ENCODE data around the gene UST.
A peak's percentile ranks its signal among the peaks of the same experiment; 100 is the strongest.
"Not testable (repeated sequence)": the region's sequence is repeated elsewhere in the genome, so short reads cannot be mapped to it uniquely, and the experiment has no call there.

UST gene

DNA sequence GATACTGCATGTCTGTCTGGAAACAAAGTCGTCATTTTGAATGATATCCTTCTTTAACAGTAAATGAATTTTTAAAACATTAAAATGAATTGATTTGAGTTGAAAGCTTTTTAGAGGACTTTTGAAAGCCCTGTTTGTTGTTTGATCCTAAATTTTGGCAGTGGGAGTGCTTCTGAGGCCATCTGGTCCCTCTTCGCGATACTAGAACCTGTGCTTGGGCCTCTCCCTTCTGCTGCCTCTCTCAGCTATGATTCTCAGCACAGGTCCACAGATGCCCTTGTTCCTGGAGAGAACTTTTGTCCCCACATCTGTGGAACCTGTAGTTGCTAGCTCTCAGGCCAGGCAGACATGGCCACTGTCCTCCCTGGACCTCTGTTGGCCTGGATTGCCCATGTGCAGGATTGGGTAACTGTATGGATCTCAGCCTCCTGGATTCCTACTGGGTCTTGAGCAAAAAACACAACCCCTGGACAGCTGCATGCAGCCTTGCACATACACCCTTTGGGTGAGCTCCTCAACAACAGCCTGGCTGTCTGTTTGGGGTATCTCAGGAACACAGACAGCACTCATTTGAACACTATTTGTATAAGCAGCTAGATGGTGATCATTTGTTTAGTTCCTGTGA, 21.9 kb downstream of the UST start:
- no peak for DNase-seq

DNA sequence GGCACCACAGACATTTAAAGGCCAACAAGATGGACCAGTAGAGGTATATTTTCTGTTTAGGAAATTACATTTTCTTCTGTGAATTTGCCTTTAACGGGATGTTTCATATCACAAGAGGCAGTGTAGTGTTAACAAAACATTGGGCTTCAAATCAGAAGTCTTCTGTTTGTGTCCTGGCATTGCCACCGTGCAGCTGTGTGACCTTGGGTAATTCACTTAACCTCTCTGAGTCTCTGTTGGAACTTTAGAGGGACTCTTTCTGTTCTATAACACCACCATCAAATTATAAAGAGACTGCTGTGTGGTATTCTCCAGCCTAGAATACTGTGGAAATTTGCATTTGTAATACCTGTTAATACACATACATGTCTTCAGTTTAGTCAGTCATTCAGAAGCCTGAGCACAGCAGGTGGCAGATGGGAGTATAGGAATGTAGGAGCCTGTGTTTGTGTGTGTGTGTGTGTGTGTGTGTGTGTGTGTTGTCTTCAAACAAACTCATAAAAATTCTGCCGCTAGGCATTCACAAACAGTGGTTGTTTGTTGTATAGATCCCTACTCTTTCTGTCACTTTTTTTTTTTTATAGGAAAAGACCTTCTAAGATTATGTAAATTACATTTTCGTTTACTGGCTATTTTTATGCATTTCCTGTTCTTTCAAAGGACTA, 22.6 kb downstream of the UST start:
- no peak for DNase-seq

DNA sequence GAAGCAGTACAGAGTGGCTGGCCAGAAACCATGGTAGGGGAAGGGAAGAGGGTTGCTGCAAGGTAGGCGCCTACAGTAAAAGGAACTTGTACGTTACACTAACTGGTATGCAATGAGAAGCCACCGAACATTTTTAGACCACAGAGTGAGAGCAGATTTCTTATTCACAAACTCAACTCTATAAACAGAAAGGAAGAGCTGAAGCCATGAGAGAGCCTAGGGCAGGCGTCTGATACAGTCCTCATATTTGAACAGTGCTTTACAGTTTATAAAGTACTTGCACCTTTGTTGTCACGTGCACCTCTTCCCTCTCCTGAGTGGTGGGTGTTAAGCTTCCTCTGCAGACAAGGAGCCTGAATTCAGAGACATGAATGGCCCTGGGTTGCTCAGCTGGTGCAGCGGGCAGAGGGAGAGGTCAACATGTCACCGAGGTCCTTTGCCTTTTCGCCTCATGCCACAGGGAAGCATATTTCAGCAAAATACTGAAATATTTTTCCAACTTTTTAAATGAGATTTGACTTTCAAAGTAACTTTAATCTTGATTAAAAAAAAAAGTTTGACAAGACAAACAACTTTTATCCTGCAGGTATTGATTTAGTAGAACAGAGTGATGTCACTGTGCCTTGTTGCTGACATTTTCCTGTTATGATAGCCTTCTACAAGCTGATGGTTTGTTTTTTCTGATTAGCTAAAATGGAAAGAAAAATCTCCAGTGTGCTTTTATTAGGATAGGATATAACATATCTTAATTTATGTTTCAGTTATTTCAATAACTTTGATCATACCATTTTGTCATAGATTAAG, 23.8 kb downstream of the UST start:
- no peak for DNase-seq

DNA sequence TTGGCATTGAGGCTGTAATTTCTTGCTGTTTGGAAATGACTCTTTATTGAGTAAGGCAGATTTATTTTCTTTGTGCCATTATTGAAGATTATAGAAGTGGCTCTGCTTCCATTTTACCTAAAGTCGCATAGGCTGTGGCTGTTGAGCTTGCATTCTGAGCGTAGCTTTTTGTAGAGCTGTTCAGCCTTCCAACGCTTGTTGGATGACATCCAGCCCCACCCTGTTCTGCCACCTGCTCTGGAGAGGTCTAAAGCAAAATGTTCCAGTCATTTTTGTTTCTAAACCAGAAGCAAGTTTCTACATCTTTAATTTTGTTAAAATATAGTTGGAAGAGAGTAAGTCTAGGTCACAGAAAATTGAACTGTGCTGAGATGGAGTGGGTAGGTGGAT, 24.4 kb downstream of the UST start:
- no peak for DNase-seq

DNA sequence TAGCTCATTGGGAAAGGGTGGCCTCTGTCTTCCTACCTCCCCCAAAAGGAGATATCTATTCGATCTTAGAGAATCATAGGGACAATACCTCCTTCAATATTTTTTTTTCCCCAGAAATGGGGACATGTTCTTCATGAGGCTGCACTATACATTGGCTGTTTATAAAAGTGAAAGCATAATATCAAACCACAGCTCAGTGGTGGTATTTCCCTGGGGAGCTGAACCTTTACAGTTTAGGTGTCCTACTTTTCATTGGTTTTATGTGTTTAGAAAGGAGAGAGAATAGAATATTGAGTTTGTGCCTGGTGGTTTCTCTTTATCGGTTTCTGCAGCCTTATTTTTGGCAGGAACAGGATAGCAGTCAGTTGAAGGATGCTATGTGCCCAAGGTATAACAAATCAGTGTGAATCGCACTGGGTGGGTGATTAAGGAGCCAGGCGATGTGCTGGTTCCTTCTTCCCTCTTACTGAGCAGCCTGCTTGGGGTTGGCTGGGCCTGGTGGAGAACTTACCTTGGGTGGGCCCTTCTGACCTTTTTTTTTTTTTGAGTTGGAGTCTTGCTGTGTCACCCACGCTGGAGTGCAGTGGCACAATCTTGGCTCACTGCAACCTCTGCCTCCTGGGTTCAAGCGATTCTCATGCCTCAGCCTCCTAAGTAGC, 25.2 kb downstream of the UST start:
- no peak for DNase-seq

DNA sequence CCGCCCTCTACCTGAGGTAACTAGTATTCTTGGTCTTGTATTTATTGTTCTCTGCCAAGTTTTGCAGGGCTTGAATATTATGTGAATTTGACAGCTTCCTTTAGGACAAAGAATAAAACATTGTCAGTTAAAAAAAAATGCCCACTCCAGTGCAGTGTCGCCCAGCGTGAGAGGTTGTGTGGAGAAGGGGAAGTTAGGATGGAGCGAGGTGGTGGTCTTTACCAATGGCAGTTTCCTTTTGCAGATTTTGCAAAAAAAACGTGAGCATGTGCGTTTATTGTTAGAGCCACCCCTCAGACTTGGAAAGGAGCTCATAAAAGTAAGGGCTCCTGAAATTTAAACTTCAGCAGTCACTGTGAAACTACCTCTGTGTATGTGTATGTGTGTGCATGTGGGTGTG, 28.3 kb downstream of the UST start:
- no peak for DNase-seq

DNA sequence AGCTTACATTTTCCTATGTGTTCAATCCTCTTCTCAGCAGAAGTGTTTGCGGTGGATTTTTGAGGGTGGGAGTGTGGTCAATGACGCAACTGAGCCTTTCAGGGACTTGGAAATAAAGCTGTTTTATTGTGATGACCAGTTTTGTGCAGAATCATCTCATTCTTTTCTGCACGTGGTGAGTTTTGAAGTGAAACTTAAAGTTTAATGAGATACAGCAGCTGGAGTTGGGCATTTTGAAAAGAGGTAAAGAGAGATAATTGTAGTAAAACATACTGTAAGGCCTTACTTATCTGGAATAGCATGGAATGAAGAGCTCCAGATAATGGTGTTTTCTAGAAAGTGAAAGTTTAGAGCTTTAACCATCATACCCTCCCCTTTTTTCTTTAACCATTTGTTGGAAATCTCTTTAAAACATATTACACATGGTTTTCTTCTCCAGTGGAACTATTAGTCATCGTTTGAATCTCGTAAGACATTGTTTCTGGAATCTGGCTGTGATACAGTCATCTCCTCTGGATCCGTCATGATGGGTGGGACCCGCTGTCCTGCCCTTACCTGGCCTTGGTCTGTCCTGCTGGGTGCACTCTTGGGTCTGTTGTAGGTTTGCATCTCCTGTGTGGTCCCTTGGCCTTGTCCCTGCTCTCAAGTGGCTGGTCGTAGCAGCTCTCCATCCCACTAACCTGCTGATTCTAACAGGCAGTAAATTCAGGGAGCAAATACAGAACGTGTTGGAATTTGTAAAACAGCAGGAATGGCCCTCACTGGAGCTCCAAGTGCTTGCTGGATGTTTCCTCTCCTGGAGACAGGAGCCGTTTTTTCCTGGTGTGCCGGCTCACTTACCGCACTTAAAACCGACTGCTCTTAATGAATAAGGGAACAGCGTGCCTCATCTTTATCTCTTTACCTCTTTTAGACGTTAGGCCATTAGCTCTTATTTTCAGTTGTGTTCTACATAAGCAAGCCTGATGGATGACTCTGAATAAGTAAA, 29.8 kb downstream of the UST start:
- DNase-seq = no peak

DNA sequence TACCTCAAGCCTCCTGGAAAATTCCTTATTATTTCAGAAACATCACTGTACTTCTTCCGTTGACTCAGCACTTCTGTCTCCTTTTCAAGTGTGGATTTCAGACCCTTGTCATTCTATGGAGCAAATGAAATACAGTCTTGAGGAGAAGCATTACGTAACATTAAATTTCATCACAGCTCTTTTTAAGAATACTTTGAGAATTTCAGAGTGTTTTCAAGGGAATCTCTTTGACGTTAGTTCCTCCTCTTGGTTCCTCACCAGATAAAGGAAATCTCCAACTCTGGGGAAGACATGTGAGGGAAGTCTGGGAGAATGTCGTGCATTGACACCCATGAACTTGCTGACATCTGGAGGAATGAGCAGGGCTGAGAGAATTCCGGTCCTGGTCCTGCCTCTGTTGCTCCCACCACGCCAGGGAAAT, 32.3 kb downstream of the UST start:
- DNase-seq = peak in 1 of 2 experiments; percentile 29

DNA sequence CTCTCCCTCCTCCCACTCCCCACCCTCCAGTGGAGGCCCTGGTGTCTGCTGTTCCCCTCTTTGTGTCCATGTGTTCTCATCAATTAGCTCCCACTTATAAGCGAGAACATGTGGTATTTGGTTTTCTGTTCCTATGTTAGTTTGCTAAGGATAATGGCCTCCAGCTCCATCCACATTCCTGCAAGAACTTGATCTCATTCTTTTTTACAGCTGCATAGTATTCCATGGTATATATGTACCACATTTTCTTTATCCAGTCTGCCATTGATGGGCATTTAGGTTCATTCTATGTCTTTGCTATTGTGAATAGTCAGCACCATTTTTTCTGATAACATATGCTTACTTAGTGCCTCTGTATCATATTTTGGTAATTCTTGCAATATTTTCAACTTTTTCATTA, 33.6 kb downstream of the UST start:
- DNase-seq = not testable (repeated sequence)

DNA sequence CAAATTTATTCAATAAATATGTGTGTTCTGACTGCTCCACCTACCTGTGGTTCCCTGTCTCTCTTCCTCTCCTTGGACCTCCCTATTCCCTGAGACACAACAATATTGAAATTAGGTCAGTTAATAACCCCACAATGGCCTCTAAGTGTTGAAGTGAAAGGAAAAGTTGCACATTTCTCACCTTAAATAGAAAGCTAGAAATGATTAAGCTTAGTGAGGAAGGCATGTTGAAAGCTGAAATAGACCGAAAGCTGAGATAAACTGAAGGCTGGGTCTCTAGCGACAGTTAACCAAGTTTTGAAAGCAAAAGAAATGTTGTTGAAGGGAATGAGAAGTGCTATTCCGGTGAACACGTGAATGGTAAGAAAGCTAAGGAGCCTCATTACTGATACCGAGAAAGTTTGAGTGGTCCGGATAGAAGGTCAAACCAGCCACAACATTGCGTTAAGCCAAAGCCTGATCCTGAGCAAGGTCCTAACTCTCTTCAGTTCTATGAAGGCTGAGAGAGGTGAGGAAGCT, 34.1 kb downstream of the UST start:
- no peak for DNase-seq

DNA sequence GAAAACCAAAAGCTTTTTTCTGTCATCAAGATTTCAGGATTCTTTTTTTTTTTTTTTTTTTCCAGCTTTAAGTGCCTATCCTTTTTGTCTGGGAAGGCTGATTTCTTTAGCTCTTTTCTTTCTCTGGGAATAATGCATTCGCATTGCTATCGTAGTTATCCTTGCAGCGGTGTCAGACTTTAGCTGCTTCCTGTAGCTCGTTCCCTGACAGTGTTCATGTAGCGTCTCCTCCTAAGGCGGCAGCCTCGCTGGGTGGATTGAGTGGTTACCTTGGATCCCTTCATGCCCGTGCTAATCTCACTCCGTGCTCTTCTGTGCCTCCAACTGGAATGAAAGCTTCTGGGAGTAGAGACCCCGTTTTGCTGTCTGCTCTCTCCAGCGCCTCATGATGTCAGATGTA, 43.1 kb downstream of the UST start:
- no peak for DNase-seq

DNA sequence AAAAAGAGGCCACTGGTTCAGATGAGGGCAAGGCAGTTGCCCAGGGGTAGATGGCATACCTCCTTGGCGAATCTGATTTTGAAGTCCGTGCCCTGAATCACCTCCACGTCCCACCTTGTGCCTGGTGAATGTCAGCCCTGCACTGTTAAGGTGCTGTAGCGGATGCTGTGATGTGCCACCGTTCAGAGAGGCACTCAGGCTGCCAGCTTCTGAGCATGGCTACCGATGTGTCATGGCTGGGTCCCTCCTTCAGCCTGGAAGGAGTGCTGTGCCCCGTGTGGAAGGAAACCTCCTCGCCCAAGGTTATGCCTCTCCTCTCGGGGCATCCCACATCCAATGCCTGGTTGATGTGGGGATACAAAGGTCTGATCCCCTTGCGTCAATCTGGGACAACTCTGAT, 43.6 kb downstream of the UST start:
- no peak for DNase-seq

DNA sequence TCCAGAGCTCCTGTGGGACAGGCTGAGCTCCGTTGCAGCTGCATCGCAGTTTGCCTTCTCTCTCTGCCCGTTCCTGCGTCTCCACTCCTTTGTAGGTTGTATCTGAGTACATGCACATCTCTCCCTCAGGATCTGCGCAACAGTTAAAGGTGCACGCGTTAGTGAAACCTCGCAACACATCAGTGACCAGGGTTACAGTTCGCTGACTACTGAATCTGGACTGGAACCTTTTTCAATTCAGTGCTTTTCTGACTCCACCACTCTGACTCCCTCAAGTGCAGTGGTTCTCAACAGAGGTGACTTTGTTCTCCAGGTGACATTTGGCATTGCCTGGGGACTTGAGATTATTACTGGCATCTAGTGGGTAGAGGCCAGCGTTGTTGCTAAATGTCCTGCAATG, 44.0 kb downstream of the UST start:
- no peak for DNase-seq

DNA sequence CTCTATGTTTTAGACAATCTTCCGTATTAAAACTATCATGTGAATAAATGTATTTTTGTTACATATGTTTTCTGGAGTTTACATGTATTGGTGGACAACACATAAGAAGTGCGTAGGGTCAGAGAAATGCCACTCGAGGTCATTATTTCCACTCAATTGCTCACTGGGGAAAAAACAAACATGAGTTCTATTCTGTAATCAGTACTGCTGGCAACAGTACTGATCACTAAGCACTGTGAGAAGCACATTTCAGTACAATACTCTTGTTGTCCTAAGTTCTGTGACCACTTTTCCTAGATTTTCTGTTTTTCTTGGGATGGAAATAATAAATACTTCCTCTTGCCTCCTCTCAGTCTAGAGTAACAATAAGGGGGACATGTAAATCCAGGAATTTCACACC, 44.5 kb downstream of the UST start:
- DNase-seq = no peak

DNA sequence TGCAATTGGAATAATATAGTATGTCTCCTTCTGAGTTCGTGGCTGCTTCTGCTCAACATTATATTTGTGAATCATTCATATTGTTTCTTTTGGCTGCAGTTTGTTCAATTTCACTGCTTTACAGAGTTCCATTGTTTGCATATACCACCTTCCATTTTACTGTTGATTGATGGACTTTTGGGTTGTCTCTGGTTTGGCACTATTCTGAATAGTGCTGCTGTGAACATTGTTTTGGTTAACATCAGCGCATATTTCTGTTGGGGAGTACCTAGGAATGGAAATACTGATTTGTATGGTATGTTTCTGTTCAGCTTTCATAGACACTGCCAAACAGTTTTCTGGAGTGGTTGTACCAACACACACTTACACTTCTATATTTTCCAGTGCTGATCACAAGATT, 46.9 kb downstream of the UST start:
- DNase-seq = no peak

DNA sequence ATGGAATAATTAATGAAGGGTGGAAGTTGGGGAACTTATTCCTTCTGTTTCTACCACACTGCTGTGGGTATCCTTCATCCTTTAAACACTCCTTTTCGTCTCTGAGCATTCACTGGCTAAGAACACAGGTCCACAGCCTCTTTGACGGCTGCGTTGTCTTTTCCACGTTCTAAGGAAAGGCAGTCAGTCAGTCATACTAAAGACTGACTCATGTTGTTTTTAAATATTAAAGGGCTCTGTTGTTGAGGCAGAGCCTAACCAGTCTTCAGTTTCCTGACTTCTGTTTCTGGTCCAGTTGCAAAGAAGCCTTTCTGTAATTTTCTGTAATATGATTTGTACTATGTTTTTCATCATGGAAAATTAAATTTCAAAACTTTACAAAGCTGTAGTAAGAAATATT, 48.0 kb downstream of the UST start:
- no peak for DNase-seq

DNA sequence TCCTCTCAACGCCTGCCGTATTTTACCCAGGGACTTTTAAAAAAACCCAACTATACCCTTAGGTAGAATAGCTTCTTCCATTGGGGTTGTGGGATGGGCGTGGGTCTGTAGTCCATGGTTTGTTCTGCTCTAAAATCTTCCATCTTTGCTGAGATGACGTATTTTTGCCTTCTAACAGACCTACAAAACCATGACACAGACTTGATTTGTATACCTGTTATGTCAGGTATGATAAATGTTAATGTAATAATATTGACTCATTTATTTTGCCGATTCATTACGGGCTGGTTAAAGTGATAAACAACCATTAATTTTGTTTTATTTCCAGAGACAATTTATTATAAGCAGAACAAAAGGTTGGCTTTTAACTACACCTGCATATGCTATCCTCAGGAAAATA, 48.7 kb downstream of the UST start:
- DNase-seq = no peak

DNA sequence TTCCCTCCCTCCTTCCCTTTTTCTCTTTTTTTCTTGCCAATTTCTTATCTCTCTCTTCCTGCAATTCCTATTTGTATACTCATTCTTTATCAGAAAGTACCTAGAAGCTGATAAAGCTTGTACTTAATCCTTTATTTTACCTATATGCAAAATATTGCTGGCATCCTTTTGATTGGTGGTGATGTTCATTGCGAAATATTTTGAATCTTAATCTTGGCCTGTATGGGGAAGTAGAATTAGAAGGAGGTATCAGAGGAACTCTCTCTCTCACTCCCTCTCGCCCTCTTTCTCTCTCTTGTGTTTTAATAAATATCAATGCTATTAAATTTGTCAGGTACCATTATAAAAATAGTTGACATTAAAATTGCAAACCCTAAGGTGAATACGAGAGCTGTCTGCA, 52.8 kb downstream of the UST start:
- DNase-seq = no peak

DNA sequence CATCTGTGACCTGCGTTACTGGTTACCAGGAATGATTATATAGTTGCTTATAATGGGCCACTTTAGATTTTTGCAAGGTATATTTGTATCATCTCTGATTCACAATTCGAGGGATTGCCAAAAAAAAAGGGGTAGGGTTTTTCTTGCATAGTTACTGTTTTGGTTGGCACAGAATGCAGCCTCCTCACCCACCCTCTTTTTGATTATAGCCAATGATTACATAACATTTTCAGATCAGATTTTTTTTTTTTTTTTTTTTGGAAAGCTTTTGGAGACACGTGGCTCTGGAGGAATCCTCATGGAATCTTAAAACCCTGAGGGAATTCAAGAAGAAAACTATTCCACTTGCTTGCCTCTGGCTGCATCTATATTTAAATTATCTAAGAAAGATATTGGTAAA, 53.7 kb downstream of the UST start:
- no peak for DNase-seq

DNA sequence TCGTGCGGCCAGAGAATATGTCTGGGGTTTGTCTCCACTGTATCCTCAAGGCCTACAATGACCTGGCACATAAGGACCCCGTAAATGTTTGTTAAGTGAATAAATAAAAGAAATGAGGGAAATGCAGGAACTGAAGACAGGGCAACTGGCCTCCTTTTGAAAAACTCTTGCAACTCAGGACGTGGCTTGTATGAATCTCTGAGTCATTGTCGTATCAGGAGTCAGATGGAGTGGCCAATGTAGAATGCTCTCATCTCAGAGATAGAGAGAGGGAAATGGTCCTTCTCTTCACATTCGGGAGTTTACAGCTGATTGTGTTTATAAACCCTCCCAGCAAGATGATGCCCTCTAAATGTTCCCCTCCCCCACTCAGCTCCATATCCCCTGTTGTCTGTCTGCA, 57.1 kb downstream of the UST start:
- DNase-seq = no peak

DNA sequence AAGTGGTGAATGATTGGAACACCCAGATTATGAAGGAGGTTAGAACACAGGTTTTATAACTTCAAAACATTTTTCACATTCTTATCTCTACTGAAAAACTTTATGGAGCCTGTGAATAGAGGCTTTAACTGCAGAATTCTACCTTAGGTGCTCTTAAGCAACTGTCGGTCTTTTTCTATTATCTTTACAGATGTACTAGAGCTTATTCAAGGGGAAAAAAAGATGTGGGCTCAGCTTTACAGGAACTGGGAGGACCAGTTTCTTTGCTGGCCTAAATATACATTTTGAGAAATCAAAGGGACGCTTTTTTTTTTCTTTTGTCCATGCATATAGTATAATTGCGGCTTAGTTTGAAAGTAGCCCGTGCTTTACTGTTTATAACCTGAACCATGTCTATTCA, 58.9 kb downstream of the UST start:
- no peak for DNase-seq

DNA sequence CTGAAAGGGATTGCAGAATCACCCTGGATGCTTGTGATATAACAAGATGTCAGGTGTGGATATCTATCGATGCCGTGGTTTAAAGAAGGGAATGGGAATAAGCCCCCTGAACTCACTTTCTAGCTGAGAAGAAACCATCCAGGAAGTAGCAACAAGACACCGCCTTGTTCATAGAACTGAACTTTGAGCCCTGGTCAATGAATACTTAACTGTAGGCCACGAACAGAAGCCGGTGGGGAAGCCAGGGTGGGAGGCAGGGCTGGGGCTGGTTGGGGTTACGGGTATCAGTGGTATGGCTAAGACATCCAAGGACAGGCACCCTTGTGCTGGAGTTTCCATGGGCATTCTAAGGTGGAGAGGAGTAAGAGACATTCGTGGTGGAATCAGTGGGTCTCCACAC, 61.0 kb downstream of the UST start:
- no peak for DNase-seq

All from AML-193 (cell line).